NCI-H524 (cell line): ENCODE measurements around the gene RIMBP2.
A peak's percentile ranks its signal among the peaks of the same experiment; 100 is the strongest.

Source experiments
- DNase-seq, 2 experiments: peaks; one replicate each; lab custom pipeline; 2025; lab: John Stamatoyannopoulos, UW

Gene RIMBP2

GRCh38 chr12:130423136-130423535, 293.0 kb downstream of the RIMBP2 start:
- DNase-seq: no peak

GRCh38 chr12:130422676-130423075, 293.4 kb downstream of the RIMBP2 start:
- DNase-seq: no peak

- DNase-seq: no peak
These were observed 294.2 kb downstream of the RIMBP2 start for GRCh38 chr12:130421896-130422295.

DNA sequence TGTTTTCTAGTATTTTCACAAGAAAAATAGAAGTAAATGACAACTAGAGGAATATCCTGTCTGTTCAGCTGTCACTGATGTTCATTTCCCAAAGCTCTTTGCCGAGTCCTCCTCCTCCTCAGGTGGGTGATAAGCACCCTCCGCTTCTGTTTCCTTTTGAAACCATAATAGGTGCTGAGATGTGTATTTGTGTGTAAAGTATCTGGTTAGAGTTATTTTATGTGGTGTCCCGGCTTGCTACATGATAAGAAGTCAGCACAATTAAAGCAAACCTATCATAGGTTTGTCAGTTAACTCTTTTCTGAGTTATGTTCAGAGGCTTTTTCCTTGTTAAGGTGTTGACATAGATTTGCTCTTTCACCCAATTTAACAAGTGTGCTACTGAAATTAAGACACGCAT, 296.0 kb downstream of the RIMBP2 start:
- DNase-seq: no peak

DNA sequence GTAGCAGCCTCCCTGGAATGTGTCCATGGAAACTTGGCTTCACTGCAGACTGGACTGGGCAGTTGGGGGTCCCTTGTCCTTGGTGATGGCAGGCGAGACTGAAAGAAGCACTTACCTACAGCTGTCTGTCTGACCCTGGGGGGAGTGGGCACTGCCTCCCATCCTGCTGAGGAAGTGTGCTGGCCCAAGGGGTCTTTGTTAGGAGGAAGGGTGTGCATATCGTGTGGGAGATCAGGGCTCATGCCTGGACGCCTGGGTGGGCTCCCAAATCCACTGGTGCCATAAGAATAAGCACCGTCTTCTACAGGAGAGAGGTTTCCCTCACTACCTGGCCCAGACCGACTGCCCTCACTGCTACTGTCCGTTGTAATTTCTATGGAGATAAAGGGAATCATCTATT, 297.0 kb downstream of the RIMBP2 start:
- no peak for DNase-seq

GRCh38 chr12:130418251-130418650, 297.8 kb downstream of the RIMBP2 start:
- no peak for DNase-seq

DNA sequence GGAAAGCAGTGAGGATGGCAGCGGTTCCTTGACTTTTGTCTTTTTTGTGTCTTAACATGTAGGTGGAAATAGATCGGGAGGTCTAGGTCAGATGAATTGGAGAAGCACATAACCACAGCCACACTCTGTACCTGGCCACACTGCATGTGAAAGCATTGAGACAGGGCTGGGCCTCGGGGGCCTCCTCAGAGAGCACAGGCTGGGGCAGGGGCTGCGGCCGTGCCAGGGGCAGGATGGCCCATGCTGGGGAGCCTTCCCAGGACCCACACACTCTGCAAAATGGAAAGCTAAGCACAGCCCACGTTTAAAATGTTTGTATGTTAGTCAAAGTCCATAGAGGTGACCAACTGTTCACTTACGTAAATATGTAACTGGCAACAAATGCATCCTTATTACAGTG, 301.7 kb downstream of the RIMBP2 start:
- DNase-seq: no peak

GRCh38 chr12:130413909-130414308, 302.2 kb downstream of the RIMBP2 start:
- DNase-seq: no peak

DNA sequence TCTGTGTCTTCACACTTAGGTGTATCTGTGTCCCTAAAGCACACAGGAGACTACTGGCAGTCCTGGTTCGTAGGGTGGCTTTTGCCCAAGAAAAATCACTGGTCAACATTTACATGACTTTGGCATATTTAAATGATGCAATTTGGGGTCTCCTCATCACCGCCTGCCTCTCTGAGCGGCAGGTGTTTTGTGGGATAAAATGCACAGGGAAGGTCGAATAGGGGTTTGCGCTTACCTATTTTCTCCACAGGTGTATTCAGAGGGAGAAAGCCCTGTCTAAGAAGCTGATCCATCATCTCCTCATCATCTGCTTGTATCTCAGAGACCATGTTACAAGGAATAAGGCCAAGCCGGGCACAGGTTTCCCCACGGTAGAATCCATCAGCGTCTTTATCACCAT, 303.7 kb downstream of the RIMBP2 start:
- no peak for DNase-seq

DNA sequence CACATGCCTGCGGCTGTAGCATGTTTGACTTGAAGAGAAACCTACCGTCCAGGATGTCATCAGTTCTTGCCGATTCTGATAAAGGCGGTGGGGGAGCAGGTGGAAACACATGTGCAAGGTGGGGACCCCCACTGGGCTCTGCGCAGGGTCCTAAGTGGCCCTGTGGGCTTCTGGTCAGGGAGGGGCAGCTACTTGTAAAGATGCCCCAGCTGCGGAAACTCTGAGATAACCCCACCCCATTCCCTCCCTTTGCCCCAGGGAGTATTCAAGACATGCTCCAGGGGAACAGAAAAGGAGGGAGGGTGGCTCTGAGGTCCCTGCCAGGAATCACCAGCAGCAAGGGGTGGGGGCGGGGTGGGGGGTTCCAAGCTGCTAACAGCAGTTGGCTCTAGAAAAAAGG, 310.8 kb downstream of the RIMBP2 start:
- DNase-seq: no peak

GRCh38 chr12:130401703-130402102, 314.4 kb downstream of the RIMBP2 start:
- peak in 1 of 2 experiments; percentile 3 for DNase-seq

GRCh38 chr12:130398100-130398848, 317.8 kb downstream of the RIMBP2 start:
- DNase-seq: no peak

DNA sequence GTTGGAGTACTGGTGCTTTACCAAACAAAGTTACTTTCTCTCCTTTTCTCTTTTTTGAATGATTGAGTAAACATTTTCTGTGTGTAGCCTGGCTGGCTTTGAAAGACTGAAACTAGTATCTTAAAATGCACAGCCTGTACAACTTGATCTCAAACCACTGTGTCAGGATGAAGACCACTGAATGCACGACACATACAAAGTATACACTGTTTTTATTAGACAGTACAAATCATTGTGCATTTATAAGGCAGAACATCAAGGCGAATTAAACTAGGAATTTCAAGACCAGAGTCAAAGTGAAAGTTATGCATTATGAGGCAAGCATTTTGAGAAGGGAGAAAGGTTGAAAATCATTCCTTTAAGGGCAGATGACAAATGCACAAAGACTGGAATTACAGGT, 319.4 kb downstream of the RIMBP2 start:
- DNase-seq: no peak

GRCh38 chr12:130394906-130395305, 321.2 kb downstream of the RIMBP2 start:
- DNase-seq: no peak

GRCh38 chr12:130391186-130391585, 324.9 kb downstream of the RIMBP2 start:
- no peak for DNase-seq

DNA sequence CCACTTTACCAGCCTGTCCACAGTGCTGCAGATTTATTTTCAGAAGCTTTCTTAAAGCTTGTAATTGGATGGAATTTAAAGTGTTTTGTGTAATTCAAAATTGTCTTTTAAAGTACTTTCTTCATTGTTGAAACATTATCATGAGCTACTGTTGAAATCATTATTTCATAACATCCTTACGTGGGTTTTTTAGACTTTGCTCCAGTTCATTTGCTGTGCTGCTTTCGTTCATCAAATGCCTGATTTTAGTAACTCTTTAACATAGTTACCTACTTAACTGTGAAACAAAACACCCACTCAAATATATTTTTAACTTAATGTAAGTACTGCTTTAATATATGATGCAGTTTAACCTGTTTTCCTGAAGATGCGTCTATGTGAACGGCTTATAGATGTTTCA, 330.9 kb downstream of the RIMBP2 start:
- DNase-seq: no peak

DNA sequence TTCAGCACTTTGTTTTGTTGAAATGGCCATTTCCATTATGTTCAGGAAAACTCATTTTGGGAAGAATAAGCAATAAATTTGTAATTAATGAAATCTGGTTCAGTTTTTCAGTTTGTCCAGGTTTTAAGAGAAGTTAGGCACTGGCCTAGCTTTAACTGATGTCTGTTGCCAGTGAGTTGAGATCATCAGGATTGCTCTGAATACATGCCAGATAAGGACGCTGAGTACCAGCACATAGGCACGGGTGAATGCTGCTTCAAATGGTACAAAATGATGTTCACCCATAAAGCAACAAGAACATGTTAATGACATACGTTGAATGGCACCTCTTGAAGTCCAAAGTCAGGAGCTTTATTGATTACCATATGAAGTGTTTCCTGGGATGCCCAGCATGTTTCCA, 331.9 kb downstream of the RIMBP2 start:
- no peak for DNase-seq

DNA sequence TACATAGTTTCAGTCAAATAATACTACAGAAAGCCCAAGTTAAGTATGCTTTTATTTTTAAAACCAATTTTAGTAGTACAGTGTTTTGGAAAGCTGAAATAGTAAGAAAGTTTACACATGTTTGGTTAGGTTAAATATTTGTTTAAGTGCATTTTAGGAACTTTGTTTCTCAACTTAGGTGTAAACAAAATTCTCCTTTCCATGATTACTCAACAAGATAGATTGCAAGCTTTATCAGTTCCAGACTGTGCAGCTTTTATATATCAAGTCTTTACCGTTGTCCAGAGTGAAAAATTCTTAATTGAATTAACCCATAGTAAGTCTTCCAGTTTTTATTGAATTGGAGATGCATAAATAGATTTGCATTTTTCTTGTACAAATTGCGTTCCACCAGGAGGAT, 333.3 kb downstream of the RIMBP2 start:
- no peak for DNase-seq

- no peak for DNase-seq
These were observed 340.5 kb downstream of the RIMBP2 start for GRCh38 chr12:130375296-130376287.

- DNase-seq: no peak
These were observed 342.0 kb downstream of the RIMBP2 start for GRCh38 chr12:130374083-130374482.

DNA sequence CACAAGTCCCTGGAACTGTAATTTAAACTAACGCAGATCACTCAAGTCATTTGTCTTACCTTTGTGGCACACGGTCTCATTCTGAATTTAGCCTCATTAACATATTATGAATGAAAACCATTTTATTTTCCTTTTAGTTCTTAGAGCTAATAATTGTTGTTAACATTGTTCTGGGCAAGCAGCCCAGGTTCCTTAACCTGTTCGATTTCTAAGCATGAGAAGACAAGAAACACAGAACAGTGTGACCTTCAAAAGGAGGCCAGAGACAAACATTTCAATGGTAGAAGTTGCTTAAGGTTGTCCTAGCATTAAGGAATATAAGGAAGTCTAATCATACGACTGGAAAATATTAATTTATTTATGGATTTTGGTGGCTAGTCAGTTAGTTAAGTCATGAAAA, 343.2 kb downstream of the RIMBP2 start:
- DNase-seq: no peak

- no peak for DNase-seq
These were observed 344.8 kb downstream of the RIMBP2 start for GRCh38 chr12:130371296-130371695.

DNA sequence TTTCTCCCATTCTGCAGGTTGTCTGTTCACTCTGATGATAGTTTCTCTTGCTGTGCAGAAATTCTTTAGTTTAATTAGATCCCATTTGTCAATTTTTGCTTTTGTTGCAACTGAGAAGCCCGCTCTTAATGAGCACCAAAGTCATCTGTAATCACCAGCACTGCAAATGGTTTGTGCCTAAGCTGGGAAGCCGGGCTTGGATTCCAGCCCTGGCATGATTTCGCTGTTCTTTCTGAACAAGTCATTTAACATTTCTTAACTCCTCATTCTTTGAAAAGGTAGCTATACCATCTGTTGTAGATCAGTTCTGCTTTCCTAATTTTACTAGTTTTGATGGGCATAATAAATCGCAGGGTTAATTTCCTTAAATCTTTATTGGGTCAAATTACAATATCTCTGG, 346.3 kb downstream of the RIMBP2 start:
- DNase-seq: no peak
